Astrocyte (in vitro differentiated cells and primary cell): ENCODE measurements around the gene MTUS2.

ENCODE experiments used
- EZH2 ChIP-seq: IDR thresholded peaks from 2 replicates; pipeline ENCODE4 v1.6.1; 2012; ENCODE audit warnings: mild to moderate bottlenecking, low read length, inconsistent platforms; ENCODE audit not compliant: insufficient read depth
- TF ChIP-seq, protein P1 (sequence below): IDR thresholded peaks from 2 replicates; pipeline ENCODE4 v1.5.1; 2011; ENCODE audit warnings: low read depth, mild to moderate bottlenecking, inconsistent platforms, low read length, moderate library complexity; ENCODE audit not compliant: insufficient read depth

- TF ChIP-seq, protein P1, sequence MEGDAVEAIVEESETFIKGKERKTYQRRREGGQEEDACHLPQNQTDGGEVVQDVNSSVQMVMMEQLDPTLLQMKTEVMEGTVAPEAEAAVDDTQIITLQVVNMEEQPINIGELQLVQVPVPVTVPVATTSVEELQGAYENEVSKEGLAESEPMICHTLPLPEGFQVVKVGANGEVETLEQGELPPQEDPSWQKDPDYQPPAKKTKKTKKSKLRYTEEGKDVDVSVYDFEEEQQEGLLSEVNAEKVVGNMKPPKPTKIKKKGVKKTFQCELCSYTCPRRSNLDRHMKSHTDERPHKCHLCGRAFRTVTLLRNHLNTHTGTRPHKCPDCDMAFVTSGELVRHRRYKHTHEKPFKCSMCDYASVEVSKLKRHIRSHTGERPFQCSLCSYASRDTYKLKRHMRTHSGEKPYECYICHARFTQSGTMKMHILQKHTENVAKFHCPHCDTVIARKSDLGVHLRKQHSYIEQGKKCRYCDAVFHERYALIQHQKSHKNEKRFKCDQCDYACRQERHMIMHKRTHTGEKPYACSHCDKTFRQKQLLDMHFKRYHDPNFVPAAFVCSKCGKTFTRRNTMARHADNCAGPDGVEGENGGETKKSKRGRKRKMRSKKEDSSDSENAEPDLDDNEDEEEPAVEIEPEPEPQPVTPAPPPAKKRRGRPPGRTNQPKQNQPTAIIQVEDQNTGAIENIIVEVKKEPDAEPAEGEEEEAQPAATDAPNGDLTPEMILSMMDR, result no peak
- no peak for TF ChIP-seq EZH2
These were observed 516.2 kb downstream of the MTUS2 start for GRCh38 chr13:29336356-29336755.
